ENCODE results near the gene PANX2.
A peak's percentile ranks its signal among the peaks of the same experiment; 100 is the strongest.

Gene PANX2

DNA sequence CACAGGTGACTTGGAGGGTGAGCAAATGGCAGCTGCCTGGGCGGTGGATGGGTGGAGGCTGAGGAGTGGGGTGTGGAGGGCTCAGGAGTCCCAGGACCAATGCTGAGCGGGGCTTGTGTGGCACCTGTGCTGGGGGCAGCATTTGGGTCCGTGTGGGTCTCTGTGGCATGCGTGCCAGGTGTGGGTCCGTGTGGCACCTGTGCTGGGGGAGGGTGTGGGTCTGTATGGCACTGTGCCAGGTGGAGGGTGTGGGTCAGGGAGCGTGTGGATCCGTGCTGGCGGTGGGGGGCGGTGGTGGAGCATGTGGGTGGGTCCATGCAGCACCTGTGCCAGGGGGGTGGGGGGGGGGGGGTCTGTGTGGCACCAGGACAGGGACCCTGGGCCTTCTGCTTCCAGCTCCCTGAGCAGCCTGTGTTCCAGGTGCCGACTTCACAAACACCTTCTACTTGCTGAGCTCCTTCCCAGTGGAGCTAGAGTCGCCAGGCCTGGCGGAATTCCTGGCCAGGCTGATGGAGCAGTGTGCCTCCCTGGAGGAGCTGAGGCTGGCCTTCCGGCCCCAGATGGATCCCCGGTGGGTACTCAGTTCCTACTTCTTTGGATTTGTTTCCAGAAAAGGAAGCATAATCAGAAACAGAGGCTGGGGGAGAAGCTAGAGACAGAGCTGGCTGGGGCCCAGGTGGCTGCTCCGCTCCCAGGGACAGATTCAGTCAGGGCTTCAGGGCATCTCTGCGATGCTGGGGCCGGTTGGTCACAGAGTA lies 44.9 kb downstream of the PANX2 start:
- Histone ChIP-seq H3K9ac (ENCODE audit: low read length) (no peak overlapping the region), H3K9me3 (ENCODE audit: low read length) (no peaks in the 10 kb centered on the region), H2AFZ (ENCODE audit: low read length) (no peak overlapping the region), H3K4me3 (ENCODE audit: low read depth, low read length, poor library complexity, severe bottlenecking) (no peak overlapping the region), H4K20me1 (ENCODE audit: insufficient read depth, low read length) (no peaks in the 10 kb centered on the region), H3K79me2 (ENCODE audit: insufficient read depth, low read length) (peaks cover 7% of the 10 kb centered on the region), H3K9me2 (ENCODE audit: low read depth, low read length) (no peaks in the 10 kb centered on the region), H3F3A (ENCODE audit: insufficient read depth, low read length) (no peaks in the 10 kb centered on the region), H3K4me2 (ENCODE audit: low read length) (no peak overlapping the region), H3K4me1 (ENCODE audit: insufficient read depth, low read length, severe bottlenecking) (no peaks in the 10 kb centered on the region), H3K27ac (ENCODE audit: low read depth, low read length, poor library complexity, severe bottlenecking) (peak overlapping the region; percentile 26), H3K27me3 (ENCODE audit: insufficient read depth, low read length) (no peaks in the 10 kb centered on the region), H3K36me3 (ENCODE audit: insufficient read depth, low read length) (peaks cover 97% of the 10 kb centered on the region)
- no peak for TF ChIP-seq CTCF (IDR thresholded peaks at IDR 0.05; ENCODE audit: low read length)

GRCh38 chr22:50216055-50216683 lies 45.6 kb downstream of the PANX2 start:
- Histone ChIP-seq H3K9me2 (ENCODE audit: low read depth, low read length) (no peaks in the 10 kb centered on the region), H3K4me2 (ENCODE audit: low read length) (no peak overlapping the region), H3F3A (ENCODE audit: insufficient read depth, low read length) (no peaks in the 10 kb centered on the region), H3K27me3 (ENCODE audit: insufficient read depth, low read length) (no peaks in the 10 kb centered on the region), H4K20me1 (ENCODE audit: insufficient read depth, low read length) (no peaks in the 10 kb centered on the region), H3K79me2 (ENCODE audit: insufficient read depth, low read length) (peaks cover 7% of the 10 kb centered on the region), H3K4me3 (ENCODE audit: low read depth, low read length, poor library complexity, severe bottlenecking) (no peak overlapping the region), H3K9ac (ENCODE audit: low read length) (no peak overlapping the region), H2AFZ (ENCODE audit: low read length) (no peak overlapping the region), H3K27ac (ENCODE audit: low read depth, low read length, poor library complexity, severe bottlenecking) (no peak overlapping the region), H3K9me3 (ENCODE audit: low read length) (no peaks in the 10 kb centered on the region), H3K4me1 (ENCODE audit: insufficient read depth, low read length, severe bottlenecking) (no peaks in the 10 kb centered on the region), H3K36me3 (ENCODE audit: insufficient read depth, low read length) (peaks cover 97% of the 10 kb centered on the region)
- TF ChIP-seq CTCF (IDR thresholded peaks at IDR 0.05; ENCODE audit: low read length), result no peak
- TF ChIP-seq EZH2 (IDR thresholded peaks at IDR 0.05; ENCODE audit: borderline replicate concordance, low read length), result no peak

GRCh38 chr22:50216684-50217520 lies 46.4 kb downstream of the PANX2 start:
- Histone ChIP-seq H3K9ac (ENCODE audit: low read length) (no peak overlapping the region), H3K79me2 (ENCODE audit: insufficient read depth, low read length) (peaks cover 6% of the 10 kb centered on the region), H2AFZ (ENCODE audit: low read length) (no peak overlapping the region), H3K36me3 (ENCODE audit: insufficient read depth, low read length) (peaks cover 98% of the 10 kb centered on the region), H3K4me2 (ENCODE audit: low read length) (no peak overlapping the region), H3K27me3 (ENCODE audit: insufficient read depth, low read length) (no peaks in the 10 kb centered on the region), H3K4me1 (ENCODE audit: insufficient read depth, low read length, severe bottlenecking) (no peaks in the 10 kb centered on the region), H3K4me3 (ENCODE audit: low read depth, low read length, poor library complexity, severe bottlenecking) (no peak overlapping the region), H4K20me1 (ENCODE audit: insufficient read depth, low read length) (no peaks in the 10 kb centered on the region), H3K9me3 (ENCODE audit: low read length) (no peaks in the 10 kb centered on the region), H3F3A (ENCODE audit: insufficient read depth, low read length) (no peaks in the 10 kb centered on the region), H3K27ac (ENCODE audit: low read depth, low read length, poor library complexity, severe bottlenecking) (no peak overlapping the region), H3K9me2 (ENCODE audit: low read depth, low read length) (no peaks in the 10 kb centered on the region)
- TF ChIP-seq CTCF (IDR thresholded peaks at IDR 0.05; ENCODE audit: low read length) (no peak), EZH2 (IDR thresholded peaks at IDR 0.05; ENCODE audit: borderline replicate concordance, low read length) (no peak)

Measured in OCI-LY1 (cell line).